H9 (cell line): ENCODE results near the gene EHF. TPM values are rescaled to one million over a fixed set of nuclear protein-coding genes. Genes with fewer than 3 reads are reported as not detected.

Experiments used
- DNase-seq: peaks from one replicate; pipeline ENCODE4 v3.0.0-alpha.2; 2017
- H2AFZ ChIP-seq: one replicate; pipeline ENCODE4 v1.6.1; 2013; ENCODE audit warnings: mild to moderate bottlenecking, low read length, control low read depth, moderate library complexity
- H2AK5ac ChIP-seq: 2 replicates; pipeline ENCODE4 v1.6.1; 2013; ENCODE audit warnings: low read length, control low read depth, mixed read lengths; ENCODE audit not compliant: insufficient read length
- H2BK120ac ChIP-seq: one replicate; pipeline ENCODE4 v1.6.1; 2013; ENCODE audit warnings: low read depth, mild to moderate bottlenecking, low read length, control low read depth, inconsistent platforms; ENCODE audit not compliant: poor library complexity, severe bottlenecking
- H2BK12ac ChIP-seq: 2 replicates; pipeline ENCODE4 v1.6.1; 2013; ENCODE audit warnings: low read length, control low read depth, mixed read lengths, low read depth; ENCODE audit not compliant: insufficient read length
- H2BK15ac ChIP-seq: 2 replicates; pipeline ENCODE4 v1.6.1; 2013; ENCODE audit warnings: low read depth, low read length, control low read depth
- H2BK20ac ChIP-seq: one replicate; pipeline ENCODE4 v1.6.1; 2013; ENCODE audit warnings: low read depth, mild to moderate bottlenecking, low read length, control low read depth, inconsistent platforms; ENCODE audit not compliant: poor library complexity, severe bottlenecking
- H2BK5ac ChIP-seq: 2 replicates; pipeline ENCODE4 v1.6.1; 2013; ENCODE audit warnings: low read length, control low read depth, mixed read lengths; ENCODE audit not compliant: insufficient read length
- H3K14ac ChIP-seq: 2 replicates; pipeline ENCODE4 v1.6.1; 2013; ENCODE audit warnings: low read length, control low read depth; ENCODE audit not compliant: insufficient read depth
- H3K18ac ChIP-seq: 2 replicates; pipeline ENCODE4 v1.6.1; 2013; ENCODE audit warnings: low read depth, mild to moderate bottlenecking, mixed read lengths, low read length, control low read depth; ENCODE audit not compliant: insufficient read length
- H3K23ac ChIP-seq: 2 replicates; pipeline ENCODE4 v1.6.1; 2013; ENCODE audit warnings: low read length, control low read depth, mixed read lengths, low read depth; ENCODE audit not compliant: insufficient read length
- H3K23me2 ChIP-seq: 2 replicates; pipeline ENCODE4 v1.6.1; 2013; ENCODE audit warnings: low read depth, mild to moderate bottlenecking, mixed read lengths, low read length, control low read depth; ENCODE audit not compliant: insufficient read length, poor library complexity, severe bottlenecking
- H3K27ac ChIP-seq: 2 replicates; pipeline ENCODE4 v1.5.1; 2013; ENCODE audit warnings: low read length, control low read depth, mixed read lengths, low read depth; ENCODE audit not compliant: insufficient read length
- H3K27me3 ChIP-seq: 2 replicates; pipeline ENCODE4 v1.6.1; 2013; ENCODE audit warnings: low read length, control low read depth, inconsistent platforms; ENCODE audit not compliant: insufficient read depth
- H3K4ac ChIP-seq: 2 replicates; pipeline ENCODE4 v1.6.1; 2013; ENCODE audit warnings: low read depth, mild to moderate bottlenecking, control low read depth, inconsistent platforms, low read length, moderate library complexity
- H3K4me1 ChIP-seq: 2 replicates; pipeline ENCODE4 v1.6.1; 2013; ENCODE audit warnings: low read length, control low read depth, inconsistent platforms; ENCODE audit not compliant: insufficient read depth
- H3K4me2 ChIP-seq: 2 replicates; pipeline ENCODE4 v1.6.1; 2013; ENCODE audit warnings: low read length, control low read depth, mixed read lengths; ENCODE audit not compliant: insufficient read length, insufficient read depth
- H3K56ac ChIP-seq: 2 replicates; pipeline ENCODE4 v1.6.1; 2013; ENCODE audit warnings: low read depth, mild to moderate bottlenecking, mixed read lengths, low read length, control low read depth; ENCODE audit not compliant: insufficient read length
- H3K79me1 ChIP-seq: 2 replicates; pipeline ENCODE4 v1.6.1; 2013; ENCODE audit warnings: low read depth, mild to moderate bottlenecking, moderate library complexity, low read length, control low read depth, inconsistent platforms; ENCODE audit not compliant: insufficient read depth, poor library complexity, severe bottlenecking
- H3K79me2 ChIP-seq: 2 replicates; pipeline ENCODE4 v1.6.1; 2013; ENCODE audit warnings: low read length, control low read depth, inconsistent platforms; ENCODE audit not compliant: insufficient read depth
- H3K9ac ChIP-seq: 2 replicates; pipeline ENCODE4 v1.6.1; 2013; ENCODE audit warnings: low read length, control low read depth, mixed read lengths; ENCODE audit not compliant: insufficient read length; ENCODE audit errors: extremely low read depth
- H3K9me3 ChIP-seq: one replicate; pipeline ENCODE4 v1.6.1; 2013; ENCODE audit warnings: low read depth, low read length, inconsistent platforms; ENCODE audit not compliant: control insufficient read depth
- H3T11ph ChIP-seq: one replicate; pipeline ENCODE4 v1.6.1; 2013; ENCODE audit warnings: mild to moderate bottlenecking, low read length, control low read depth, inconsistent platforms
- H4K20me1 ChIP-seq: one replicate; pipeline ENCODE4 v1.6.1; 2013; ENCODE audit not compliant: control insufficient read depth, insufficient read length, insufficient read depth
- H4K5ac ChIP-seq: 2 replicates; pipeline ENCODE4 v1.6.1; 2013; ENCODE audit warnings: low read depth, mild to moderate bottlenecking, mixed read lengths, low read length, control low read depth; ENCODE audit not compliant: insufficient read length
- H4K8ac ChIP-seq: replicated peaks from 2 replicates; pipeline ENCODE4 v1.6.1; 2013; ENCODE audit warnings: low read length, control low read depth, mixed read lengths, low read depth; ENCODE audit not compliant: insufficient read length
- H4K91ac ChIP-seq: 2 replicates; pipeline ENCODE4 v1.6.1; 2013; ENCODE audit warnings: low read depth, mild to moderate bottlenecking, moderate library complexity, mixed read lengths, low read length, control low read depth; ENCODE audit not compliant: insufficient read length
- H3K27ac Mint-ChIP-seq, 3 experiments: 2 replicates in 2 of 3; 3 replicates in 1 of 3; pipeline ENCODE4 v1.8.0; 2020 to 2021; ENCODE audit warnings: mixed read lengths in 3 of 3, mild to moderate bottlenecking in 1 of 3, moderate library complexity in 1 of 3
- H3K27me3 Mint-ChIP-seq: 2 replicates; pipeline ENCODE4 v1.8.0; 2021; ENCODE audit warnings: low read depth, mild to moderate bottlenecking, moderate library complexity, mixed read lengths
- H3K36me3 Mint-ChIP-seq, 3 experiments: 2 replicates in 2 of 3; 3 replicates in 1 of 3; pipeline ENCODE4 v1.8.0; 2020 to 2021; ENCODE audit warnings: low read depth in 3 of 3, mixed read lengths in 3 of 3; ENCODE audit not compliant: insufficient read depth in 1 of 3
- H3K4me1 Mint-ChIP-seq, 2 experiments: 2 replicates each; pipeline ENCODE4 v1.8.0; 2020; ENCODE audit warnings: mixed read lengths in 2 of 2
- H3K4me3 Mint-ChIP-seq, 2 experiments: 2 replicates in 1 of 2; 3 replicates in 1 of 2; pipeline ENCODE4 v1.8.0; 2020 to 2021; ENCODE audit warnings: mild to moderate bottlenecking in 2 of 2, mixed read lengths in 2 of 2, moderate library complexity in 1 of 2
- H3K9me3 Mint-ChIP-seq, 2 experiments: 2 replicates in 1 of 2; 3 replicates in 1 of 2; pipeline ENCODE4 v1.8.0; 2020; ENCODE audit warnings: mild to moderate bottlenecking in 2 of 2, mixed read lengths in 2 of 2, moderate library complexity in 1 of 2
- CTCF ChIP-seq: fragments of 200-600 bp; sonication (generic); conservative IDR thresholded peaks from 3 replicates; pipeline ENCODE4 v1.8.0; 2021; ENCODE audit warnings: antibody characterized with exemption, mild to moderate bottlenecking
- WGBS: extraction: QIAGEN DNeasy Blood & Tissue Kit; methylation state at CpG from one replicate; pipeline ENCODE4 v1.1.7; 2013; ENCODE audit warnings: missing lambda C conversion rate, low lambda C conversion rate, mixed read lengths; ENCODE audit not compliant: insufficient read length; ENCODE audit errors: extremely low coverage; 5-methylcytosine and 5-hydroxymethylcytosine counted together
- total RNA-seq: library from RNA; stranded (reverse); gene quantifications from 2 replicates; pipeline ENCODE4 v1.2.1, GENCODE V29; 2021

Gene EHF
- total RNA-seq, 1 experiment from 2014 or later: not detected

- Histone ChIP-seq H2BK15ac (no peak overlapping the region), H4K5ac (no peak overlapping the region), H2AK5ac (no peak overlapping the region), H4K20me1 (no peaks in the 10 kb centered on the region), H3T11ph (no peak overlapping the region), H3K14ac (no peak overlapping the region), H3K56ac (no peak overlapping the region), H4K91ac (no peak overlapping the region), H3K27me3 (no peaks in the 10 kb centered on the region), H3K4me1 (no peaks in the 10 kb centered on the region), H3K4me2 (no peak overlapping the region), H2BK20ac (no peak overlapping the region), H3K27ac (no peak overlapping the region), H2AFZ (no peak overlapping the region), H3K18ac (no peak overlapping the region), H3K4ac (no peak overlapping the region), H2BK5ac (no peak overlapping the region), H2BK12ac (no peak overlapping the region), H2BK120ac (no peak overlapping the region), H3K9ac (no peak overlapping the region), H3K23ac (no peak overlapping the region), H3K9me3 (peaks cover 12% of the 10 kb centered on the region), H3K79me2 (peaks cover 4% of the 10 kb centered on the region; the same call in 1 of the 2 replicates), H4K8ac (no peak overlapping the region), H3K23me2 (no peaks in the 10 kb centered on the region), H3K79me1 (peaks cover 3% of the 10 kb centered on the region)
- peaks cover 44% of the 10 kb centered on the region in 2 experiments for H3K9me3 Mint-ChIP-seq
- H3K36me3 Mint-ChIP-seq: peaks cover 58 to 81% (median 76%) of the 10 kb centered on the region in 3 experiments
- no peak overlapping the region for H3K4me3 Mint-ChIP-seq
- no CpG with 5 or more reads among the region's 2 CpGs for WGBS
- DNase-seq: no peak
- no peak overlapping the region for H3K27ac Mint-ChIP-seq
- TF ChIP-seq CTCF: no peak
- H3K4me1 Mint-ChIP-seq: peaks cover 8 to 9% of the 10 kb centered on the region in 2 experiments; a peak in 3 of 4 replicates
- H3K27me3 Mint-ChIP-seq: no peaks in the 10 kb centered on the region
Measured at GRCh38 chr11:34706709-34707461, 86.0 kb downstream of the EHF start.
